ENCODE data around the gene KLHL2.

DNA sequence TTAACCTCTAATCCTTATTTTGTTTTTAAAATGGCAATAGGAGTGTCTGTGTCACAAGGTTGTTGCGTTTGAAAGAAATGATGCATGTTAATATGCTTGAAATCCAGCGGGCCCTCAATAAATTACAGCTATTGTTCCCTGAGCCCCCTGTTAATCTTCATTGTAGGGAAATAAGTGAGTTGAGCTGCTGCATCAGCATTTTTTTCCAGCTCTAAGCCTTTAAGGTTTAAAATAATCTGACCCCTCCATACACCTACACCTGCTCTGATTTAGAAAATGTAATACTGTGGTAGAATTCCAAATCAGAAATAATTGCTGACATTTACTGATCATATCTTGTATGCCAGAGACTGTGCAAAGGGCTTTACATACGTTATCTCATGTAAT lies 117.5 kb downstream of the KLHL2 start:
- no peak for TF ChIP-seq FOXA1 (IDR thresholded peaks at IDR 0.05)
- no peak for TF ChIP-seq HDGF (IDR thresholded peaks at IDR 0.05; ENCODE audit: borderline replicate concordance)
- TF ChIP-seq SP1 (IDR thresholded peaks at IDR 0.05): no peak
- no peak for TF ChIP-seq FOXM1 (IDR thresholded peaks at IDR 0.05; ENCODE audit: borderline replicate concordance)
- no peak for TF ChIP-seq NFRKB (IDR thresholded peaks at IDR 0.05)
- TF ChIP-seq CTBP1 (IDR thresholded peaks at IDR 0.05; ENCODE audit: borderline replicate concordance): no peak
- TF ChIP-seq TARDBP (IDR thresholded peaks at IDR 0.05): no peak
- no peak for TF ChIP-seq LEF1 (IDR thresholded peaks at IDR 0.05; ENCODE audit: borderline replicate concordance)

Measured in HEK293T (cell line).